ENCODE measurements around the gene FOSB. TPM values are rescaled to one million over a fixed set of nuclear protein-coding genes. Genes with fewer than 3 reads are reported as not detected.

The FOSB gene
- total RNA-seq, 1 donor from 2014 or later: 26.4 TPM

DNA sequence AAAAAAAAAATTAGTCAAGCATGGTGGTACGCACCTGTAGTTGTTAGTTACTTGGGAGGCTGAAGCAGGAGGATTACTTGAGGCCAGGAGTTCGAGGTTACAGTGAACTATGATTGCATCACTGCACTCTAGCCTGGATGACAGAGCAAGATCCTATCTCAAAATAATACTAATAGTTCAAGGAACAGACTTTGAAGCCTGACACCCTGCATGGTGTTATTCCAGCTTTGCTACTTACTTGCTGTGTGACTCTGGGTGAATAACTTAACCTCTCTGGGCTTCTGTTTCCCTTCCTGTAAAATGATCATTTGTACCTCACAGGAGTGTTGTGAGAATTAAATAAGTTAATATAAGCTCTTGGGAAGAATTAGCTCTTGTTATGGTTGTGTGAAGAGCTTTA is 3.5 kb upstream of the FOSB start:
- DNase-seq (ENCODE audit: extremely low read depth, low read depth, low spot score): no peak

DNA sequence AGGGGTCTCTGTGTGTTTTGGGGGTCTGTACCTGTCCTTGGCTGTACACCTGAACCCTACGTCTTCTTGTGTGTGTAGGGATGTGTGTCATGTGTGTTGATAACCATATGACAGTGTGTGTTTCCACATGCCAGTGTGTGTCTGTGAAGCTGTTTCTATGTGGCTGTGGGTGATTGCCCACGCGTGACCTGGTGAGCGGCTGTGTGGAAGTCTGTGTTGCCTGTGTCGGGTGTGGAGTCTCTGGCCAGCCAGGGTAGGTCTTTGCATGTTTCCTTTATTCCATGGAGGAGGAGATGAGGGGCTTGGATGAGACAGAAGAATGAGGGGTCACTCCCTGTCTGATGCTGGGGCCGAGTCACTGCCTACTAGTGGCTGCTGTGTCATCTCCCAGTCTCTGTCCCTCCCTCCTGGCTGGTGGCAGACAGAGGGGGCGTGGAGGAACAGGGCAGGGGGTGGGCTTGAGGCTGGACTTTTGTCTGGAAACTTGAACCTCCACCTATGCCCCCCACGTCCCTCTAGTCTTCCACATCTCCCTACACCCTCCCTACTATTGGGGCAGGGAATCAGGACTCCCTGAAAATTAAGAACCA is 2.8 kb upstream of the FOSB start:
- DNase-seq (ENCODE audit: extremely low read depth, low read depth, low spot score): no peak

GRCh38 chr19:45467115-45467455 is 711 bp upstream of the FOSB start:
- no peak for DNase-seq (ENCODE audit: extremely low read depth, low read depth, low spot score)

DNA sequence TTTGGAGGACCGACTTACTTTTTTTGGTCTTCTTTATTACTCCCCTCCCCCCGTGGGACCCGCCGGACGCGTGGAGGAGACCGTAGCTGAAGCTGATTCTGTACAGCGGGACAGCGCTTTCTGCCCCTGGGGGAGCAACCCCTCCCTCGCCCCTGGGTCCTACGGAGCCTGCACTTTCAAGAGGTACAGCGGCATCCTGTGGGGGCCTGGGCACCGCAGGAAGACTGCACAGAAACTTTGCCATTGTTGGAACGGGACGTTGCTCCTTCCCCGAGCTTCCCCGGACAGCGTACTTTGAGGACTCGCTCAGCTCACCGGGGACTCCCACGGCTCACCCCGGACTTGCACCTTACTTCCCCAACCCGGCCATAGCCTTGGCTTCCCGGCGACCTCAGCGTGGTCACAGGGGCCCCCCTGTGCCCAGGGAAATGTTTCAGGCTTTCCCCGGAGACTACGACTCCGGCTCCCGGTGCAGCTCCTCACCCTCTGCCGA is 409 bp downstream of the FOSB start:
- DNase-seq (ENCODE audit: extremely low read depth, low read depth, low spot score): no peak

GRCh38 chr19:45468803-45469131 is 971 bp downstream of the FOSB start:
- no peak for DNase-seq (ENCODE audit: extremely low read depth, low read depth, low spot score)

DNA sequence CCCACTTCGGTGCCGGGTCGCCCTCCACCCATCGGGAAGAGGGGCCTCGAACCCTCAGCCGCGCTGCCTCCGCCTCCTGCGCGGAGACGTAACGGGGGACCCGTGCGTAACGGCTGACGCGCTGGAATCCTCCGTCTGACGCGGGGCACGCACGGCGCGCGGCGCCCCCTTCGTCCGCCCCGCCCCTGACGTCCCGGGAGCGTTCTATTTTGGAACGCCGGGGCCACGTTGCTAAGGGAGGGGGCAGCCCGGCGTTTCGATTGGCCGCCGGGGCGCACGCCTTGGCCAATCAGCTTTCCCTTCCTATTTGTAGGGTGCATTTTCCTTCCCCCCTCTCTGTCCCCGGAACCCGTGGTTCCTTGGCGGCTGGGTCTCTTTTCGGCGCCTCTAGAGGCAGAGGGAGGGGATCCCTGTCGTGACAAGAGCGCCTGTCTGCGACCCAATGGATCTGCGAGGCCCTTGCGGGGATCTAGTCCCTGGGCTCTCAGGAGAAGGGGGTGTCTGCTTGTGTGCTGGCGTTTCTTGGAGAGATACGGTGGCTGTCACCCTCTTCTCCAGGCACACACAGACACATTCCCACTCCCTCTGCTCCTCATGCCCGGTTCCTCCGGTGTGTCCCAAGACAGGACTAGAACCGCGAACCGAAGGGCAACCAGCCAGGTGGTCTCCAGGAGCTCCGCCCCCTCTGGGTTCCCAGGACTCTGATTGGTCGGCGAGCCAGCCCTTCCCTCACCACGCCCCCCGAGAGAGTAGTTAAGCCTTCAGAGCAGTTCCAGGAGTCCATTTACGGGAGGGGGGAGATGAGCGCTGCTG is 1.5 kb downstream of the FOSB start:
- DNase-seq (ENCODE audit: extremely low read depth, low read depth, low spot score): no peak

DNA sequence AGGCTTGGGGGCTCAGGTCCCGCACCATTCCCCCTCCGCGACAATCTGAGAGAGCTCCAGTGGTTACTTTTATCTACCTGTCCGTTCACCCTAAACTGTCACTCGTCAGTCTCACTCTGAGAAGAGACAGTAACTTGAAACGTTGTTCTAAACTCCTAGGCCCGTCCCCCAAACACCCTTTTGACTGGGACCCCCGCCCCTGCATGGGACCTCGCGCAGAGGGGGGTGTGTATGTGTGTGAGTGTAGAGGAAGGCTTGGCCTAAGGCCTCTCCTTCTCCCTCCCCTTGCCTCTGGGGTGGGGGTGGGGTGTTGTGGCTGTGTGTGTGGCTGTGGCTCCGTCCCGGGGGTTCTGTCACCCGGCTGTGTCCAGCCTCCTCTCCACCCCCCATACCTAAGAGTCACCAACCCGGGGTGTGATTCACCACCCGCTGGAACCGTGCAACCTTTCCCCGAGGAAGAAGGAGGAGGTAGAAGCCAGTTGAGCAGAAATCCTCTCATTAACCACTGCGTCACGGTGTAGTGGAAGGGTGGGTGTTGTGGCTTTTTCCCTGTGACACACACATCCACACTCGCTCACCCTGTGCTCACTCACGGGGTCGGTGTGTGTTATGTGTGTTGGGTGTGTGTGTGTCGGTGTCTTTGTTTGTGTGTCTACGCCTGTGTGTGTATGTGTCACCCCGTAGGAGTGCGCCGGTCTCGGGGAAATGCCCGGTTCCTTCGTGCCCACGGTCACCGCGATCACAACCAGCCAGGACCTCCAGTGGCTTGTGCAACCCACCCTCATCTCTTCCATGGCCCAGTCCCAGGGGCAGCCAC is 2.4 kb downstream of the FOSB start:
- DNase-seq (ENCODE audit: extremely low read depth, low read depth, low spot score): no peak

- DNase-seq (ENCODE audit: extremely low read depth, low read depth, low spot score): no peak
Observed at GRCh38 chr19:45470762-45471081, 2.9 kb downstream of the FOSB start.

DNA sequence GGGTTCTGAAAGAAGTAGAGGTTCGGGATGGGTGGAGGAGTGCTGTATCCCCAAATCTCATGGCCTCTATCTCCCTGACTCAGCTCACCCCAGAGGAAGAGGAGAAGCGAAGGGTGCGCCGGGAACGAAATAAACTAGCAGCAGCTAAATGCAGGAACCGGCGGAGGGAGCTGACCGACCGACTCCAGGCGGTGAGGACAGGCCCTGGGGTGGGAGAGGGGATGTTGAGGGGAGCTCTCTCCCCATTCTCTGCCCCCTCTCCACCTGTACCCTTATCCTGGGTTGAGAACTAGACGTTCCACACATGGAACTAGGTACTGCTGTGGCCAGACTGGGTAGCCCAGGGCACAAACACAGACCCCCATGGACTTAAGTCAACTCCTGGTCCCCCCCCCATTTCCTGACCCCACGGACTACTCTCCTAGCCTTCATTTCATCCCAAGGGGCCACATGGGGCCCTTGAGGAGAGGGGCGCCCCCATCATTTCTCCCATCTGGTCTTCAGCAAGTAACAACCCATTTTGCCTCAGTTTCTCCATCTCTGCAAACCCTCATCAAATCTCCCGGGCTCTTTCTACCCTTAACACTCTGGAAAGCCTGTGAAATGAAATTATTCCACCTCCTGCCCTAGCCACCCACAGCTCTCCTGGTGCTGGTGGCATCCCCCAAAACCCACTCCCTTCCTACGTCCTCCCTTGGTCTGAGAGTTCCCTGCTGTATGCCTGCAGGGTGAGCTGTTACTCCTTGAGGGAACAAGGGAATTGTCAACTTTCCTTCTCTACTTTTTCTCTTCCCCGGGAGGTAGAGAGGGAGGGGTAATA is 3.5 kb downstream of the FOSB start:
- no peak for DNase-seq (ENCODE audit: extremely low read depth, low read depth, low spot score)

DNA sequence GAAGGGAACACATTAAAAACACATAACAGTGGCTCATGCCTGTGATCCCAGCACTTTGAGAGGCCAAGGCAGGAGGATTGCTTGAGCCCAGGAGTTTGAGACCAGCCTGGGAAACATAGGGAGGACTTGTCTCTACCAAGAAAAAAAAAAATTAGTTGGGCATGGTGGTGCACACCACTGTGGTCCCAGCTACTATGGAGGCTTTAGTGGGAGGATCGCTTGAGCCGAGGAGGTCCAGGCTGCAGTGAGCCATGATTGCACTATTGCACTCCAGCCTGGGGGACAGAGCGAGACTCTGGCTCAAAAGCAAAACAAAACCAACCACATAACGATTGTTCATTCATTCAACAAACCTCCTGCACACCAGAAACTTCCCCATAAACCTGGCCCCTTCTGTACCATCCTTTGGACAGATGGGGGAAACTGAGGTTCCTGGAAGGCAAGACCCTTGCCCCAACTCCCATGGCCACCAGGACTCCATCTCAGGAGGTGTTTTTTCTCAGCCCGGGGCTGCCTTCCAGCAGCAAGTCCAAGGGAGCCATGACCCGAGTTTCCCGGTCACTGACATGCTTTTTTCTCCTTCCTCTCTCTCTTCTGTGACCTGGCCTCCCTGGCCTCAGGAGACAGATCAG is 4.3 kb downstream of the FOSB start:
- no peak for DNase-seq (ENCODE audit: extremely low read depth, low read depth, low spot score)

GRCh38 chr19:45472563-45473366 is 5.0 kb downstream of the FOSB start:
- no peak for DNase-seq (ENCODE audit: extremely low read depth, low read depth, low spot score)

DNA sequence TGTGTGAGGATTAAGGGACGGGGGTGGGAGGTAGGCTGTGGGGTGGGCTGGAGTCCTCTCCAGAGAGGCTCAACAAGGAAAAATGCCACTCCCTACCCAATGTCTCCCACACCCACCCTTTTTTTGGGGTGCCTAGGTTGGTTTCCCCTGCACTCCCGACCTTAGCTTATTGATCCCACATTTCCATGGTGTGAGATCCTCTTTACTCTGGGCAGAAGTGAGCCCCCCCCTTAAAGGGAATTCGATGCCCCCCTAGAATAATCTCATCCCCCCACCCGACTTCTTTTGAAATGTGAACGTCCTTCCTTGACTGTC is 5.5 kb downstream of the FOSB start:
- no peak for DNase-seq (ENCODE audit: extremely low read depth, low read depth, low spot score)

DNA sequence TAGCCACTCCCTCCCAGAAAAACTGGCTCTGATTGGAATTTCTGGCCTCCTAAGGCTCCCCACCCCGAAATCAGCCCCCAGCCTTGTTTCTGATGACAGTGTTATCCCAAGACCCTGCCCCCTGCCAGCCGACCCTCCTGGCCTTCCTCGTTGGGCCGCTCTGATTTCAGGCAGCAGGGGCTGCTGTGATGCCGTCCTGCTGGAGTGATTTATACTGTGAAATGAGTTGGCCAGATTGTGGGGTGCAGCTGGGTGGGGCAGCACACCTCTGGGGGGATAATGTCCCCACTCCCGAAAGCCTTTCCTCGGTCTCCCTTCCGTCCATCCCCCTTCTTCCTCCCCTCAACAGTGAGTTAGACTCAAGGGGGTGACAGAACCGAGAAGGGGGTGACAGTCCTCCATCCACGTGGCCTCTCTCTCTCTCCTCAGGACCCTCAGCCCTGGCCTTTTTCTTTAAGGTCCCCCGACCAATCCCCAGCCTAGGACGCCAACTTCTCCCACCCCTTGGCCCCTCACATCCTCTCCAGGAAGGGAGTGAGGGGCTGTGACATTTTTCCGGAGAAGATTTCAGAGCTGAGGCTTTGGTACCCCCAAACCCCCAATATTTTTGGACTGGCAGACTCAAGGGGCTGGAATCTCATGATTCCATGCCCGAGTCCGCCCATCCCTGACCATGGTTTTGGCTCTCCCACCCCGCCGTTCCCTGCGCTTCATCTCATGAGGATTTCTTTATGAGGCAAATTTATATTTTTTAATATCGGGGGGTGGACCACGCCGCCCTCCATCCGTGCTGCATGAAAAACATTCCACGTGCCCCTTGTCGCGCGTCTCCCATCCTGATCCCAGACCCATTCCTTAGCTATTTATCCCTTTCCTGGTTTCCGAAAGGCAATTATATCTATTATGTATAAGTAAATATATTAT is 6.1 kb downstream of the FOSB start:
- no peak for DNase-seq (ENCODE audit: extremely low read depth, low read depth, low spot score)

- no peak for DNase-seq (ENCODE audit: extremely low read depth, low read depth, low spot score)
Observed at GRCh38 chr19:45474606-45475521, 7.1 kb downstream of the FOSB start.

GRCh38 chr19:45475537-45476291 is 7.9 kb downstream of the FOSB start:
- no peak for DNase-seq (ENCODE audit: extremely low read depth, low read depth, low spot score)

DNA sequence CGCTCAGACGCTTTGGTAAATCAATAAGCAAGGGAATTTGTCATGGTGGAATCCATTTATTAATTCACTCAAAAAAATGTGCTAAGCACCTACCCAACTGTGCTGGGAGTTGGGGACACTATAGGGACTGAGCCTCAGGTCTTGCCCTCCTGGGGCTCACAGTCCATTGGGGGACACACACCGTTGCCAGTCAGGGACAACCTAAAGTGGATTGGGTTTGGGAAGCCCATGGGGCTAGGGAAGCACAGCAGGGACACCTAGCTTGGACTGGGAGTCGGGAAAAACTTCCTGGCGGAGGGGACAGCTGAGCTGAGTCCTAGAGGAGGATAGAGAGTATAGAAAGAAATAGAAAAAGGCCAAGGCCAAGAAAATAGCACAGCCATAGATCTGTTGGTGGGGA is 8.5 kb downstream of the FOSB start:
- DNase-seq (ENCODE audit: extremely low read depth, low read depth, low spot score): no peak

DNA sequence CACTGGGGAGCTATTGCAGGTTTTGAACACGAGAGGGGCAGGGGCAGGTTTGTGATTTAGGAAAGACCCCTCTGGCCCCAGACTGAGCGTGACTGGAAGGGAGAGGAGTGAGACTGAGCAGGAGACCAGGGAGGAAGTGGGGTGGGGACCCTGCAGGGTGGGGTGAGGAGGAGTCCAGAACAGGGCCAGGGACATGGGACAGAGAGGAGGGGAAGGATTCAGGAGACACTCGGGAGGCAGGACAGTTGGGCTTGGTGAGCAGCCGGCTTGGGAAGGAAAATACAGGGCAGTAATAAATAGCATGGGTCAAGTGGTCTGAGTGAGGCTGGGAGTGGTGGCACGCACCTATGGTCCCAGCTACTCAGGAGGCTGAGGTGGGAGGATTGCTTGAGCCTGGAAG is 9.4 kb downstream of the FOSB start:
- no peak for DNase-seq (ENCODE audit: extremely low read depth, low read depth, low spot score)

Measured in glomerular endothelial cell (primary cell).